ENCODE measurements around the gene COL4A5.

GRCh38 chrX:108541286-108541685 lies 101.6 kb downstream of the COL4A5 start:
- TF ChIP-seq GATA2 (IDR thresholded peaks at IDR 0.05; ENCODE audit: low read depth, low read length), result no peak
- no peak for TF ChIP-seq GATA3 (IDR thresholded peaks at IDR 0.05; ENCODE audit: low read depth, low read length)
